Measurements from ENCODE around the gene NARS2. TPM values are rescaled to one million over a fixed set of nuclear protein-coding genes. Genes with fewer than 3 reads are reported as not detected.

The NARS2 gene
- total RNA-seq, 3 donors from 2014 or later, result 13.3 to 21.8 (median 19.0) TPM

GRCh38 chr11:78472905-78473304, 101.8 kb downstream of the NARS2 start:
- no peaks in the 10 kb centered on the region for H3K9me3 ChIP-seq
- H3K4me3 ChIP-seq, result no peak overlapping the region
- H3K36me3 ChIP-seq, result no peaks in the 10 kb centered on the region
- no peak overlapping the region for H3K27ac ChIP-seq
- no peak for DNase-seq (ENCODE audit: low spot score in 2 of 2)
- TF ChIP-seq POLR2AphosphoS5 (IDR thresholded peaks at IDR 0.05) (no peak), CTCF (IDR thresholded peaks at IDR 0.05) (no peak), POLR2A (IDR thresholded peaks at IDR 0.05) (no peak)
- H3K27me3 ChIP-seq, result no peaks in the 10 kb centered on the region
- no peaks in the 10 kb centered on the region for H3K4me1 ChIP-seq
- intact Hi-C loops (cut with DNase I; ENCODE audit: low total_unique reads), result no loop called here

- intact Hi-C loops (cut with DNase I; ENCODE audit: low total_unique reads), result no loop called here
- H3K4me3 ChIP-seq, result no peak overlapping the region
- no peaks in the 10 kb centered on the region for H3K4me1 ChIP-seq
- TF ChIP-seq POLR2AphosphoS5 (IDR thresholded peaks at IDR 0.05) (no peak), POLR2A (IDR thresholded peaks at IDR 0.05) (no peak), CTCF (IDR thresholded peaks at IDR 0.05) (no peak)
- H3K9me3 ChIP-seq, result no peaks in the 10 kb centered on the region
- no peaks in the 10 kb centered on the region for H3K36me3 ChIP-seq
- H3K27ac ChIP-seq, result no peak overlapping the region
- DNase-seq (ENCODE audit: low spot score in 2 of 2), result no peak
- no peaks in the 10 kb centered on the region for H3K27me3 ChIP-seq
Observed at GRCh38 chr11:78472382-78472781, 102.3 kb downstream of the NARS2 start.

- Histone ChIP-seq H3K27me3 (no peaks in the 10 kb centered on the region), H3K4me3 (no peak overlapping the region), H3K9me3 (no peaks in the 10 kb centered on the region), H3K36me3 (no peaks in the 10 kb centered on the region), H3K4me1 (no peaks in the 10 kb centered on the region), H3K27ac (no peak overlapping the region)
- TF ChIP-seq CTCF (IDR thresholded peaks at IDR 0.05) (no peak), POLR2A (IDR thresholded peaks at IDR 0.05) (no peak), POLR2AphosphoS5 (IDR thresholded peaks at IDR 0.05) (no peak)
- DNase-seq (ENCODE audit: low spot score in 2 of 2), result no peak
- intact Hi-C loops (cut with DNase I; ENCODE audit: low total_unique reads), result no loop called here
Observed at GRCh38 chr11:78470861-78471442, 103.7 kb downstream of the NARS2 start.

GRCh38 chr11:78469896-78470295, 104.8 kb downstream of the NARS2 start:
- no peaks in the 10 kb centered on the region for H3K4me1 ChIP-seq
- intact Hi-C loops (cut with DNase I; ENCODE audit: low total_unique reads), result no loop called here
- no peak overlapping the region for H3K27ac ChIP-seq
- no peak overlapping the region for H3K4me3 ChIP-seq
- H3K9me3 ChIP-seq, result no peaks in the 10 kb centered on the region
- DNase-seq (ENCODE audit: low spot score in 2 of 2), result no peak
- H3K36me3 ChIP-seq, result no peaks in the 10 kb centered on the region
- H3K27me3 ChIP-seq, result no peaks in the 10 kb centered on the region
- no peak for TF ChIP-seq CTCF (IDR thresholded peaks at IDR 0.05)
- TF ChIP-seq POLR2AphosphoS5 (IDR thresholded peaks at IDR 0.05), result no peak
- TF ChIP-seq POLR2A (IDR thresholded peaks at IDR 0.05), result no peak

- no peaks in the 10 kb centered on the region for H3K27me3 ChIP-seq
- intact Hi-C loops (cut with DNase I; ENCODE audit: low total_unique reads), result no loop called here
- no peak for DNase-seq (ENCODE audit: low spot score in 2 of 2)
- no peaks in the 10 kb centered on the region for H3K9me3 ChIP-seq
- H3K4me1 ChIP-seq, result no peaks in the 10 kb centered on the region
- H3K27ac ChIP-seq, result no peak overlapping the region
- no peak overlapping the region for H3K4me3 ChIP-seq
- H3K36me3 ChIP-seq, result no peaks in the 10 kb centered on the region
- TF ChIP-seq POLR2AphosphoS5 (IDR thresholded peaks at IDR 0.05) (no peak), CTCF (IDR thresholded peaks at IDR 0.05) (no peak), POLR2A (IDR thresholded peaks at IDR 0.05) (no peak)
Observed at GRCh38 chr11:78467931-78468330, 106.7 kb downstream of the NARS2 start.

All from breast epithelium (tissue), 4 donors.